PC-9 (cell line): Measurements from ENCODE around the gene TBC1D5. TPM values are rescaled to one million over a fixed set of nuclear protein-coding genes. Genes with fewer than 3 reads are reported as not detected.

Experiments
- BruUV-seq: library from RNA; stranded (reverse); fragments of 400-500 nt; replicated peaks from 2 replicates; lab custom pipeline; 2021; lab: Mats Ljungman, UMichigan
- CTCF ChIA-PET: fragments of 300-600 bp; sonication (Branson Sonifier 250); formaldehyde crosslinking; loops from one replicate; lab custom pipeline; 2022; ENCODE audit warnings: antibody characterized with exemption; lab: Charles Lee
- POLR2A ChIA-PET: fragments of 300-600 bp; sonication (Branson Sonifier 250); formaldehyde crosslinking; loops from one replicate; lab custom pipeline; 2022; ENCODE audit warnings: antibody characterized with exemption; ENCODE audit not compliant: unreplicated experiment; lab: Charles Lee
- DNase-seq, 2 experiments: peaks; one replicate each; pipeline versions ENCODE4 v3.0.0 to v3.0.0-alpha.2; 2015 to 2022; ENCODE audit warnings: mixed read lengths in 1 of 2
- H2AFZ ChIP-seq: fragments of 200-600 bp; sonication (generic); 2 replicates; pipeline ENCODE4 v1.8.1; 2017; ENCODE audit warnings: antibody characterized with exemption
- H3F3A ChIP-seq: fragments of 200-600 bp; sonication (generic); 2 replicates; pipeline ENCODE4 v1.8.1; 2017; ENCODE audit warnings: antibody characterized with exemption, mild to moderate bottlenecking, low read depth; ENCODE audit not compliant: insufficient read depth
- H3K27ac ChIP-seq: fragments of 200-600 bp; sonication (generic); 2 replicates; pipeline ENCODE4 v1.6.1; 2016; ENCODE audit warnings: mixed run types
- H3K27me3 ChIP-seq: fragments of 200-600 bp; sonication (generic); 2 replicates; pipeline ENCODE4 v1.6.1; 2016; ENCODE audit warnings: low read depth, mixed run types; ENCODE audit not compliant: insufficient read depth
- H3K36me3 ChIP-seq: fragments of 200-600 bp; sonication (generic); 2 replicates; pipeline ENCODE4 v1.6.1; 2016; ENCODE audit warnings: low read depth, mixed run types
- H3K4me1 ChIP-seq: fragments of 200-600 bp; sonication (generic); replicated peaks from 2 replicates; pipeline ENCODE4 v1.6.1; 2016; ENCODE audit warnings: mixed run types; ENCODE audit not compliant: insufficient read depth
- H3K4me2 ChIP-seq: fragments of 200-600 bp; sonication (generic); 2 replicates; pipeline ENCODE4 v1.6.1; 2017; ENCODE audit warnings: mixed run types
- H3K4me3 ChIP-seq: fragments of 200-600 bp; sonication (generic); 2 replicates; pipeline ENCODE4 v1.6.1; 2016; ENCODE audit warnings: mixed run types
- H3K79me2 ChIP-seq: fragments of 200-600 bp; sonication (generic); 2 replicates; pipeline ENCODE4 v1.6.1; 2017; ENCODE audit warnings: low read depth, mixed run types
- H3K9me2 ChIP-seq: fragments of 200-600 bp; sonication (generic); 2 replicates; pipeline ENCODE4 v1.8.1; 2017; ENCODE audit warnings: mild to moderate bottlenecking; ENCODE audit not compliant: insufficient read depth
- H3K9me3 ChIP-seq: fragments of 200-600 bp; sonication (generic); 2 replicates; pipeline ENCODE4 v1.8.1; 2016; ENCODE audit warnings: low read depth; ENCODE audit not compliant: insufficient read depth
- H4K20me1 ChIP-seq: fragments of 200-600 bp; sonication (generic); 2 replicates; pipeline ENCODE4 v1.8.1; 2017; ENCODE audit not compliant: insufficient read depth
- CTCF ChIP-seq: fragments of 200-600 bp; sonication (generic); conservative IDR thresholded peaks from 2 replicates; pipeline ENCODE4 v1.6.1; 2017; ENCODE audit warnings: mixed run types, antibody characterized with exemption, mild to moderate bottlenecking, moderate library complexity
- EZH2 ChIP-seq: fragments of 200-600 bp; sonication (generic); IDR thresholded peaks from 2 replicates; pipeline ENCODE4 v1.8.0; 2017; ENCODE audit warnings: antibody characterized with exemption, low read depth
- intact Hi-C: fragments of 100-400 bp; cut with micrococcal nuclease; formaldehyde crosslinking; loops from one replicate; pipeline ENCODE4 v1.10.0; 2022; ENCODE audit not compliant: unreplicated experiment
- total RNA-seq: library from RNA; stranded (reverse); gene quantifications from 2 replicates; pipeline ENCODE4 v1.2.3, GENCODE V29; 2021

Gene TBC1D5
- total RNA-seq, 1 experiment from 2014 or later = 54.0 TPM

GRCh38 chr3:17670749-17671148, 71.7 kb downstream of the TBC1D5 start:
- CTCF ChIA-PET = no interaction called here
- H3K4me1 ChIP-seq = no peaks in the 10 kb centered on the region
- no peaks in the 10 kb centered on the region for H4K20me1 ChIP-seq
- H3F3A ChIP-seq = no peaks in the 10 kb centered on the region
- BruUV-seq = no TSS peak
- DNase-seq = no peak
- no peaks in the 10 kb centered on the region for H3K79me2 ChIP-seq
- no peaks in the 10 kb centered on the region for H3K9me3 ChIP-seq
- intact Hi-C loops = no loop called here
- no peak overlapping the region for H2AFZ ChIP-seq
- TF ChIP-seq CTCF = no peak
- no peak for TF ChIP-seq EZH2
- no peaks in the 10 kb centered on the region for H3K36me3 ChIP-seq
- no peak overlapping the region for H3K4me3 ChIP-seq
- POLR2A ChIA-PET = no interaction called here
- no peak overlapping the region for H3K4me2 ChIP-seq
- H3K27me3 ChIP-seq = no peaks in the 10 kb centered on the region
- no peak overlapping the region for H3K27ac ChIP-seq
- peaks cover 3% of the 10 kb centered on the region; the same call in 1 of the 2 replicates for H3K9me2 ChIP-seq

- Histone ChIP-seq H3K79me2 (no peaks in the 10 kb centered on the region), H3K4me1 (no peaks in the 10 kb centered on the region), H3K4me2 (no peak overlapping the region), H3K9me3 (no peaks in the 10 kb centered on the region), H3K27me3 (no peaks in the 10 kb centered on the region), H3K4me3 (no peak overlapping the region), H2AFZ (no peak overlapping the region), H3K36me3 (no peaks in the 10 kb centered on the region), H3K27ac (no peak overlapping the region), H3F3A (no peaks in the 10 kb centered on the region), H4K20me1 (no peaks in the 10 kb centered on the region), H3K9me2 (no peaks in the 10 kb centered on the region)
- CTCF ChIA-PET = no interaction called here
- no TSS peak for BruUV-seq
- DNase-seq = no peak
- intact Hi-C loops = no loop called here
- POLR2A ChIA-PET = no interaction called here
- TF ChIP-seq EZH2 (no peak), CTCF (no peak)
These were observed 77.5 kb downstream of the TBC1D5 start for GRCh38 chr3:17664923-17665322.

- H3K4me1 ChIP-seq = no peaks in the 10 kb centered on the region
- H3K79me2 ChIP-seq = no peaks in the 10 kb centered on the region
- POLR2A ChIA-PET = no interaction called here
- TF ChIP-seq CTCF = no peak
- no peak for TF ChIP-seq EZH2
- intact Hi-C loops = no loop called here
- no peaks in the 10 kb centered on the region for H3K36me3 ChIP-seq
- H3K9me3 ChIP-seq = no peaks in the 10 kb centered on the region
- no peak overlapping the region for H3K27ac ChIP-seq
- H3F3A ChIP-seq = no peaks in the 10 kb centered on the region; the same call in 1 of the 2 replicates
- no peaks in the 10 kb centered on the region for H3K27me3 ChIP-seq
- no TSS peak for BruUV-seq
- H3K4me3 ChIP-seq = no peak overlapping the region
- no peak for DNase-seq
- CTCF ChIA-PET = no interaction called here
- no peak overlapping the region for H3K4me2 ChIP-seq
- no peak overlapping the region for H2AFZ ChIP-seq
- no peaks in the 10 kb centered on the region for H3K9me2 ChIP-seq
- no peaks in the 10 kb centered on the region; the same call in 1 of the 2 replicates for H4K20me1 ChIP-seq
These were observed 86.2 kb downstream of the TBC1D5 start for GRCh38 chr3:17656264-17656663.
